ENCODE measurements around the gene PMPCA.

The PMPCA gene, protein sequence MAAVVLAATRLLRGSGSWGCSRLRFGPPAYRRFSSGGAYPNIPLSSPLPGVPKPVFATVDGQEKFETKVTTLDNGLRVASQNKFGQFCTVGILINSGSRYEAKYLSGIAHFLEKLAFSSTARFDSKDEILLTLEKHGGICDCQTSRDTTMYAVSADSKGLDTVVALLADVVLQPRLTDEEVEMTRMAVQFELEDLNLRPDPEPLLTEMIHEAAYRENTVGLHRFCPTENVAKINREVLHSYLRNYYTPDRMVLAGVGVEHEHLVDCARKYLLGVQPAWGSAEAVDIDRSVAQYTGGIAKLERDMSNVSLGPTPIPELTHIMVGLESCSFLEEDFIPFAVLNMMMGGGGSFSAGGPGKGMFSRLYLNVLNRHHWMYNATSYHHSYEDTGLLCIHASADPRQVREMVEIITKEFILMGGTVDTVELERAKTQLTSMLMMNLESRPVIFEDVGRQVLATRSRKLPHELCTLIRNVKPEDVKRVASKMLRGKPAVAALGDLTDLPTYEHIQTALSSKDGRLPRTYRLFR

DNA sequence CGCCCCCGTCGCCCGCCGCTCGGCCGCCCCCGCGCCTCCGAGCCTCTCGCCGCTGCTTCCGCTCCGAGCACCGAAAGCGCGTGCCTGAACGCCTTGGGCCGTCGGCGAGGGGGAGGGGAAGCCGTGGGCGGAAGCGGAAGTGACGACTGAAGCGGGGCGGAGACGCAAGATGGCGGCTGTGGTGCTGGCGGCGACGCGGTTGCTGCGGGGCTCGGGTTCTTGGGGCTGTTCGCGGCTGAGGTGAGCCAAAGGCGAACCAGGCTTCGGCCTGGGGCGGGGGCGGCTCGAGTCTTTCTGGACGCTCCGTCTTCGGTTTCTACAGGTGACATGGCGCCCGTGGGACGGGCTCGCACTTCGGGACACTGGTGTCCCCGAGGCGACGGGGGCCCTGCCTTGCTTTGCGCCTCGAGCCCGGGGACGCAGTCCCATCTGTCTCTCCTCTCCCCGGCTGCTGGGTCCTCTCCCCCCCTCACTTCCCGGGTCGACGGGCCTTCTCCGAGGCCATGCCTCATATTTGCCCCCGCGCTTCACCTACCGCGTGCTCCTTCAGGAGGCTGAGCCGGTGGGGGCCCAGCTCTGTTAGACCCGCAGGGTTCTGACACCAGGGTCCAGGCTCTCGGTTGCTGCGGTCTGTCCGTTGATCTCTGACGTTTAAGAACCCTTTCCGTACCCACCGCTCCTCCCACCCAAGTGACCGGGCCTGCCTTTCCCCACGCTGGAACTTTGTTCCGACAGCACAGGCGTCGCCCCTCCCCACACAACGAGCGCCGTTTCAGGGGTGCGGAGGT is at the start of gene PMPCA, which contains the start of gene ENTR1:
PMPCA (plus strand) TSS at position 159 of the 788 bp plus-strand sequence; CDS start at position 170, 11 bp downstream.
ENTR1 (minus strand) TSS at position 115 of the 788 bp plus-strand sequence. CDS start 217 bp downstream, outside the sequence.
- peak; percentile 68 for DNase-seq

DNA sequence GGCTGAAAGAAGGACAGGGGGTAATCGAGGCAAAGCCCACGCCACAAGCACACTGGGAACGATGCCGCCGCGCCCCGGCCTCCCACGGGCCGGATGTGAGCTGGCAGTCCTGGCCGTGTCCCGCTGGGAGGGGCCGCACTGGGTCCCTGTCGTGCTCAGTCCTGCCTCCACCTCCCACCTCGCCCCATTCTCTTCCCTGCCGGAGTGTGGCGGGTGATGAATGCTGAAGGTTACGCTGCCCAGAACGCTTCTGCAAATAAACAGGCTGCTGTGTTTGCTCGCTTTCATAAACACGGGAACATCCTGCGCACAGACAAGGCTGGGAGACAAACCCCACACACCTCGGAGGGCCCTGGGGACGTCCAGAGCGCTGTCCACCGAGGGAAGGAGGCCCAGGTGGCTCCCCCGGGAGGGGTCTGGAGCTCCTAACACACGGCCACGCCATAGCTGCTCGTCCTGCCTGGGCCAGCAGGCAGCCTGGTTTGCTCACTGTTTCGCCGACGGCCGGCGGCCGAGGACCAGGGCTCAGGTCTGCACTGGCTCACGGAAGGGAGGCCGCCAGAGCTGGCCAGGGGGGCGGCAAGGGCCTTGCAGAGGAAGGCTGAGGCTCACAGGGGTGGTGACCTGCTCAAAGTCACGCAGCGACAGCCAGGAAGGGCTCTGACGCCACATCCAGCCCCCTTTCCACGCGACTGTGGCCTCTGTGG is 49.3 kb upstream of the PMPCA start:
- DNase-seq = no peak

DNA sequence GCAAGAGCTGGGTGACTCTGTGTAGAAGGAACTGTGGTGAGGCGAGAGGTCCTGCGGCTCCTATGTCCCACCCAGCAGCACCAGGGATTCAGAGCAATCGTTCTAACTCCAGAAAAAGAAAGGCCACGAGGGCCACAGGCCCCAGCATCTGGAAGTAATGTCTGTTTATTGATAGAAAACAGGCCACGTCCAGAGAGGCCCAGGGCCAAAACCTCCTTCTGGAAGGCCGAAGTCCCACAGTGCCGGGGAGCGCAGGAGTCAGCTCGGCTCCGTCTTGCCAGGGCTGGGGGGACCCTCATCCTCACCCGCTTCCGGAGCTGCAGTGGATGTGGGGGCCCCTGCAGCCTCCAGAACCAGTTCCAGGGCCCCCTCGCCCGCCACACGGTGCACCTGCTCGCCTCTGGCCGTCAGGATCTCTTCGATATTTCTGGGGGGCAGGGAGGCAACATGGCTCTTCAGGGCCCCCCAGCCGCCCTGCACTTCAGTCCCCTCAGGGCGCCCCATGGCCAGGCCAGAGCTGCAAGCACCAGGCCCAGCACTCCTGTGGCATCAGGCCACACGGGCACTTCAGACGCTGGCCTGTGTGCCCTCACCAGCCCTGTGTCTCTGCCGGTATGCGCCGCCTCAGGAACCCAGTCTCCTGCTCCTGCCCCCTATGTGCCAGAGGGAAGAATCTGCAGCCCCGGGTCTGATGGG is 48.6 kb upstream of the PMPCA start:
- DNase-seq = no peak

DNA sequence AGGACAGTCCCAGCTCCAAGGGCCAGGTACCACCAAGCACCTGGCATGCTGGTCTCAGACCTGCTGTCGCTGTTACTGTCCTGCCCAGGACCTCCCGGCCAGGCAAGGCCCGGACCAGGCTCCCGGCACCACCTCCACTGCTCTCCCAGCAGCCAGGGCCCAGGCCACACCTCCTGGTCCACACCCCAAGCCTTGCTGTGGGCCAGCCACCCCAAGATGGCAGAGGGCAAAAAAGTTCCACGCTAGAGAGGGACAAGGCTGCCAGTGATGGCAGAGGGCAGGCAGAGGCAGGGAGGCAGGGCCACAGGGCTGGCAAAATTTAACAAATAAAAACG is 48.0 kb upstream of the PMPCA start:
- no peak for DNase-seq

DNA sequence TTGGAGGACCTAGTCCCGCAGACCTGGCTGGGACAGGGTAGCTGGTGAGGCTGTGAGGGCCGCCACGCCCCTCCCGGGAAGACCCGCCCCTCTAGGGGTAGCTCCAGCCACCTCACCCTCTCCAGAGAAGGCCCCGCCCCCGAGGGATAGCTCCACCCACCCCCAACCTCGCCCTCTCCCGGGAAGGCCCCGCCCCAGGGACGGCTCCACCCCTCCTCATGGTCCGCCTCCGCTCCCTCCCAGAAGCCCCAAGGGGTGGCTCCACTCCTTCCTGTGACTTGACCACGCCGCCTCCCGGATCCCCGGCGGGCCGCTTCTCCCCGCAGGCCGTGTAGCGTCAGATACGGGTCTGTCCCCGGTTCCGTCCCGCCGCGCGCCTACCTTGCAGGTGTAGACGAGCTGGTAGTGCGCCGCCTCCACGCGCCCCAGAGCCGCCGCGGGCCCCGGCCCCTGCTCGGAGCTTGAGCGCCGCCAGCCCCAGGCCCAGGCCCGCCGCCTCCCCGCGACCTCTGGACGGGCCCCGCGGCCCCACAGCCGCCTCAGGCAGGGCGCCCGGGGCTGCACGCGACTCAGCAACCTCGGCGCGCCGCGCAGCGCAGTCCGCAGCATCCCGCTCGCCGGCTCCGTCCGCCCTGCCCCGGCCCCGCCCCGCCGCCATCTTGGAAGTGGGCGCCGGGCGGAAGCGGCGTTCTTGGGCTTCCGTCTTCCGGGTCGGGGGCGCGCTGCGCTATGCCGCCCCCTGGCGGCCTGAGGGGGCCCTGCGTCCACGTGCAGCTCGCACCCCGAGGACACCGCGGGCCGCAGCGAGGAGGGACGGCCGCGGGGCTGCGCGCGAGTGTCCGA is 47.1 kb upstream of the PMPCA start, which contains the start of gene DNLZ:
DNLZ (minus strand) TSS at position 639 of the 843 bp plus-strand sequence; CDS start at position 609, 30 bp downstream.
- DNase-seq = peak; percentile 76

DNA sequence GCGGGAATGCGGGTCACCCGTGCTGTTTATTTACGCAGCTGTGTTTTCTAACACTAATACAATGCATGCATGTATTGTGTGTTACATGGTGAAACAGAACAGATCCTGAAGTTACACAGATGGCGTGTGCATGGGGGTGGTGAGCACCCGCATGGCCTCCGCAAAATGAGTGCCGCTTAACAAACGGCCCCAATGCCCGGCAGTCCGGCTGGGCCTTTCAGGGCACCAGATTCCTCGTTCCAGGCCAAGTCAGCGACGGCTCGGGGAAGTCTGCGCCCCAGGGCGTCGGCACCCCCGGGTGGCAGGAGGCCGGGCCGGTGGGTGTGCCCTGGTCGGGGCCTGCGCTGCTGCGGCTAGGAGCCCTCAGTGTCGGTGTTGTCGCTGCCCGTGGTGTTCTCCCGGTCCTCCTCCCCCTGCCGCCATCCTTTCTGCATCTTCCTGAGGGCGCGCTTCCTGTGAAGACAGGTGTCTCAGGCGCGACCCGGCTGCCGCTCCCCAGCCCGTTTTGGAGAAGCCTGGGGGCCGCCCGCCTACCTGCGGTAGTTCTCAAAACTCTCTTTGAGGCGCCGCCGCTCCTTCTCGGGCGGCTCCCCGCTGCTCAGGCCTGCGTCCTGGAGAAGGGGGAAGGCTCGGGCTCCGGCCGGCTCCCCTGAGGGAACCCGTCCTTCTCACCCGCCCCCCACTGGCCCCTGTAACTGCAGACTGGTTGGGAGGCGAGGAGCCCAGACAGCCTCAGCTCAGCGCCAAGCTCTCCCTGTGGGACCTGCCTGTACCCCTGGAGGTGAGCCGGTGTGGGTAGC is 46.3 kb upstream of the PMPCA start:
- DNase-seq = no peak

DNA sequence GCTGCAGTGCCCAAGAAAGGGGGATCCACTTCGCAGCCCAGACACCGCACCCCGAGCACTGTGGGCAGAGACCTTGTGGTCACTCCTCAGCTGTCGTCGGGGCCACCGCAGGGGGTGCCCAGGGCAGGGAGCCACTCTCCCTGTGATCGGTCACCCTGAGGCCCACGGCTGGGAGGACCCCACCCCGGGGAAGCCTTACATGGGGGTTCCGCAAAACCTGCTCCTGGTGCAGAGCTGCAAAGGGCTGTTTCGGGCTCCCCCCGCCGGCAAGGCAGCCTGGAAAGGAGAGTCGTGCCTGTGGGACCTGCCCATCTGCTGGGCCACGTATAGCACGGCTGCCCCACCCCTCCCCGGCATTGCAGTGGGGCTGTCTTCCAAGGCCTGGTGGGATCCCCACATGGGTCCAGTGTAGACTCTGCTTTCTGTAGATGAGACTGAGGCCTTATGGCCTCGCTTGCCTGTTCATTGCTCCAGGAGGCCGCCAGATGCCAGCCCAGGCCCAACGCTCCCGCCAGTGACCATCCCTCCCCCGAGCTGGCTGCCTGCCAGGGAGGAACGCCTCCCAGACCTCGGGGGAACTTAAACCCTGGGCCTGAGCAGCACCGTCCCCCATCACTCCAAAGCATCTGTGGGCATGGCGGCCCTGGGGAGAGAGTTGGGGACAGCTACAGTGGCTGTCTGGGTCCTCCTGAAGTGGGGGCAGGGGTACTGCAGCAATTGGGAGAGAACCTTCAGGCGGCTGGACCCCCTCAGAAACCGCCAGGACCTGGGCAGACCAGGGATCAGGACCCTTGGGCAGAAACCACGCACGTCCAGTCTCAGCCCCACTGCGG is 45.3 kb upstream of the PMPCA start:
- no peak for DNase-seq

DNA sequence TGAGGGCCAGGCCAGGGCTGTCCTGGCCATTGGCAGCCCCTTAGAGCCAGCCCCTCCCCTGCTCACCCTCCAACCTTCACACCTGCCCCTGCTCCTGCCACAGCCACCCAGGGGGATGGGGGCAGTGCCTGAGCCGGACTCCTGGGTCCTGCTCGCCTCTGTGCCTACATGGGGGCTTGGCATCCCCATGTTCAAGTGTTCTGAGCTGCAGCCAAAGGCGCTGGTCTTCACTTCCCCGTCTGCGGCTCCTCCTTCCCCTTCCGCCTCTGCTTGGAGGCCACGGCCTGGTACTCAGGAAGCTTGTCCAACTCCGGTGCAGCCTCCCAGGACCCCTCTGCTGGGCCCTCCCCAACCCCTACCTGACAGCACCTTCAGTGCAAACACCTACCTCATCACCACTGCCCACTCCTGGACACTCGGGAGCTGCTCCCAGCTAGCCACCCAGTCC is 44.7 kb upstream of the PMPCA start:
- DNase-seq = no peak

DNA sequence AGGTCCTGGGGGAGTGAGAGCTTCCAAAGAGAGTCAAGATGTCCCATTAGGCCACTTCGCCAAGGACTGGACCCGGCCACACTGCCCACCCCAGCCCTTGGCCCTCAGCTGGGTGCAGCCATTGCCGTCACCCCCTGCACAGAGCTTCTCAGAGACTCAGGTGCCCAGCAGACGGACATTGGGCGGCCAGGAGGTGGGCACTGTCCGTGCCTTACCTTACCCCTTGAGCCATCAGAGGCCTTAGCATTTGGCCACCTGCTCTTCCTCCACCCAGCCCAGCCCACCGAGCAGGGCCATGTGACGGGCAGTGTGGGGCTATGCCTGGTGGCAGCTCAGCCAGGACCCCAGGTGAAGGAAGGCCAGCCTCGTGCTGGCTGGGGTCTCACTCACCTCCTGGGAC is 43.6 kb upstream of the PMPCA start:
- DNase-seq = no peak

DNA sequence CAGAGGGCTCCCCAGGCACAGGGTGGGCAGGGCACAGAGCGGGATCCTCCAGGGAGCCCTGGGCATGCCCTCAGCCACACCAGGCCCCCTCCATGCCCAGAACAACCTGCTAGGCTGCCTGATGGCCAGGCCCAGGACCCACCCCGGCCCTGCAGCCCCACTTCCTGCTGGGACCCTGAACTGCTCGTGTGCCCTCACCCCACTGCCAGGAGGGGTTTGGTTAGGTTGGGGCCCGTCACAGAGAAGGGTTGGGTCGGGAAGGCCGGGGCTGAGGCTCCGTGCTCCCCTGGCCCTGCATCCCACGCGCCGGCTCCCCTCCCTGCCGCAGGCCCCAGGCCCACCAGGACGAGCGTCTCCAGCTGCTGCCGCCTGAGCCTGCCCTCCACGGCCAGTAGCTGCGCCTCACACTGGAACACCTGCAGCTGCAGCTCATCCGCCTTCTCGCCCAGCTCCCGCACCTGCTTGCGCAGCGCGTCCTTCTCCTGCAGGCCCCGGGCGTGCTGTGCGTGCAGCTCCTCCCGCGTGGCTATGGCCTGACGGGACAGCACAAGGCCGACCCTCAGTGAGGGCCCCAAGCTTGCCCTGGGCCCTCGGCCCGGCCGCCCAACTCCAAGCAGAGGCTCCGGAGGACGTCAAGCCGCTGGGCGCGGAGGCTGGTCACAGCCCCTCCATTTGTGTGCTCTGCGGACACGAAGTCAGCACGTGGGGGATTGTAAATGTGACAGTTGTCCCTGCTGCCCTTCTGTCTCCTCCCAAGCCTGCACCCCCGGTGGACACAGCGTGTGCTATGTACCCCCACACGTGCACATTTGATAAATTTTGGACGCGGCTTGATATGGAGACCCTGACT is 42.9 kb upstream of the PMPCA start:
- no peak for DNase-seq

DNA sequence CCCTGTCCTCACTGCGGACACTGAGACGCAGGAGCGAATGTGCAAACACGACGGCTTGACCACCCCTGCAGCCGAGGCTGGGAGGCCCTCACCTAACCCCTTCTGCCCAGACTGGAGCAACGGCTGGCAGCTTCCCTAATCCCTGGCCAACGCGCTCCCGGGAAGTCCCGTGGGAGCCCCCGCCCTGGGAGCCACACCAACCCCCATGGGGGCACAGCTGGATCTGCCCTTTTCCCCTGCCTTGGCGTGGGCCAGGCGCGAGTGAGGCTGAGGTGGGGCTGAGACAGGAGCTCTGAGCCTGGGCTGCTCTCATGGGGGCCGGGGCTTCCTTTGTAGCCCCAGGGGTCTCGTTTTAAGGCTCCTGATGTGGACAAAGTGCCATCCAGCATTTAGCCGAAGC is 42.3 kb upstream of the PMPCA start:
- DNase-seq = no peak

DNA sequence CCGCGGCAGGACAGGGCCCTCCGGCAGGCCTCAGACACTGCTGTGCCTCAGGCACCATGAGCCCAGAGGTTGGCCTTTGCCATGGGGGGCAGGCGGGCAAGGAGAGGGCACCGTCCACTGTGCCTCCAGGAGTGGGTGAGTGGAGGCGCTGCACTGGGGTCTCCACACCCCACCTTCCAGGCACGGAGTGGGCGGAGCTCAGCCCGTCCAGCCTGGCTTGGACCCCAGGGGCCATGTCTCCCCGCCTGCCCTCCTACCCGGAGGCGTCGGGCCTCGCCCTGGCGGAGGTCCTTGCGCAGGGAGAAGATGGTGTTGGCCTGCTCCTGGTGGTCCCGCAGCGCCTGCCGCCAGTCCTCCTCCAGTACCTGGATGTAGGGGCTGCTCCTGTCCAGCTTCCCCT is 40.4 kb upstream of the PMPCA start:
- no peak for DNase-seq

DNA sequence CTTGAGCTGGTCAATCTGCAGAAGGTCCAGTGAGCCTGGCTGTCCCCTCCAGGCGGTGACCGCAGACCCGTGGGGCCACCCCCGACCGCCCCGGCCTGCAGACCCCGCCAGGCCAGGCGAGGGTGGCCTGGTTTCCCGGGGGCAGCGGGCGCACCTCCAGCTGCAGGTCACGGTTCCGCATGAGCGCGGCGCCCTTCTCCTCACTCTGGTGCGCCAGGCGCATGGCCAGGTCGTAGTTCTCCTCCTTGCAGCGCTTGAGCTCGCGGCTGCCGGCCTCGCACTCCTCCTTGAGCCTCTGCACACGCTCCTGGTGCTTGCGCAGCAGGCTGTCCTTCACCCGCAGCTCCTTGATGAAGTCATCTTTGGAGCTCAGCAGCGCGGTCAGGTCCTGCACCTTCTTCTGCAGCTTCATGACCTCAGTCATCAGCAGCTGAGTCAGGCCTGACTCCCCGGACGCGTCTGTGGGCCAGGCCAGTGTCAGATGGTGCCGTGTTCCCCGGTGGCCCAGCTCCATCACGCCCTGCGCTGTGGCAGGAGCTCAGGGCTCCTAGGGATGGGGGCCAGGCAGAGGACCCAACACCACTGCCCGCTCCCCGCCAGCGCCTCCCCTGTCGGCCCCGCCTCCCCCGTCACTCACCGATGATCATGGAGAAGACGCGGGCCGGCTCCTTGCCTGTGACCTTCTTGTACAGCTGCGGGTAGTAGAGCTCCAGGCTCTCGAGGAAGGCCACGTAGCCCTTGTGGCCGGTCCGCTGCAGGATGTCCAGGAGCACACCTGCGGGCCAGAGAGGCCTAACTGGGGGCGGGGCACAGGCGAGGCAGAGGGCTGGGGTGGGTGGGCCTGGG is 39.5 kb upstream of the PMPCA start:
- no peak for DNase-seq

DNA sequence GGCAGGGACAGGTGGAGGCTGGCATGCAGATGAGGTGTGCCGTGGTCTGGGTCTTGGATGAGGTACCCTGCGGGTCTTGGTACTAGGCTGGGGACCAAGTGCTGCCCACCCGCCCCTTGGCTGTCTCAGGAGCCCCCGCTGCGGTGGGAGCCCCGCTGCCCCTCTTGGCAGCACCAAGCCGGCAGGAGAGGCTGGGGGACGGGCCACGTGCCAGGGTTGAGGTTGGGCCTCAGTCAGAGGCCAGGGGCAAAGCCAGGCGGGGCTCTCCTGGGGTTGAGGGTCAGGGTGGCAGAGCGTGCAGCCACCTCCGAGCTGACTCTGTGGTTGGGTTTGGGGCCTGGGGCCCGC is 39.0 kb upstream of the PMPCA start:
- DNase-seq = no peak

DNA sequence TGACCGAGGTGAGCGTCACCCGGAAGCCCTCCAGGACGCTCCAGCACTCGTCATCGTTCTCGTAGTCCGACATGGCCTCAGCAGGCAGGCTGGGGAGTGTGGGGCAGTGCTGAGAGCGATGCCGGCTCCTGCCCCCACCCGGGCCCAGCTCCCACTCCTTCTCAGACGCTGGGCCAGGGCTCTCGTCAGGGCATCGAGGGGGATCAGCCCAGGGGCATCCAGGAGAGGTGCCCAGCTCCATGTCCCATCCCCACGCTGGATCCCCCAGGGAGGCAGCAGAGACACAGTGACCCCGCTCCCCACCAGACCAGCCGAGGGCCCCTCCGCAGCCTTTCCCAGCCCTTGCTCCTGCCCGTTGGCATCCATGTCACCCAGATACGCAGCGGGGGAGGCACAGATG is 38.5 kb upstream of the PMPCA start:
- DNase-seq = no peak

DNA sequence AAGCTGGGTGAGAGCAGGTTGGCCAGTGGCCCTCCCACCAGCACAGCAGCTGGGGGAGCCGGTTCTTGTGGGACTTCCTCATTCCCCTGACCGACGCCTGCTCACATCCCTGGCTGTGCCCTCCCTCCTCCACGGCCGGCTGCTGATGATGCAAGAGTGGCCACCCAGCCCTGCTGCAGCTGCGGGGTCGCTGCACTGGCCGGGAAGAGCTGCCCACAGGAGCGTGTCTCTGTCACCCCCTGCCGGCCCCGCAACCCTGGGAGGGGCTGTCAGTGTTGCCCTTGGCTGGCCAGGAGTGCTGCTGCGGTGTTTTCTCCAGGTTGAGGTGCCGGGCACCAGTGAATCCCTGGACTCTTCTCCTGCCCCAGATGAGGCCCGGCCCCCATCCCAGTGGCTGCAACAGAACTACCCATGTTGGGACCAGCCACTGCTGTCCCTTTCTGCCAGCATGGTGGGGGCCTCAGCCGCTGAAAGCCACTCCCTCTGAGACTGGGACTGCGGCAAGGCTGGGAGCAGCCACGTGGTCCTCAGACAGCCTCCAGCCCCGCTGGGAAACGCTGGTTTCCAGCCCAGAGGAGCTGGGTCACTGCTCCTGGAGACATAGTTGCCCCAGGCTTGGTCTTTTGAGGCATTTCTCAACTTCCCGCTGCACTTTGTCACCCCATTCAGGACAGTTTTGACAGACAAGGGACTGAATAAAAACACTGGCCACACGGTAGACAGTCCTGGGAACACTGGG is 37.7 kb upstream of the PMPCA start:
- DNase-seq = no peak
